ENCODE measurements around the gene CEP350. TPM values are rescaled to one million over a fixed set of nuclear protein-coding genes. Genes with fewer than 3 reads are reported as not detected.

The CEP350 gene
- polyA plus RNA-seq, 2 of the 4 experiments (the other 2 are of a cell fraction) = 6.4 to 22.6 TPM

DNA sequence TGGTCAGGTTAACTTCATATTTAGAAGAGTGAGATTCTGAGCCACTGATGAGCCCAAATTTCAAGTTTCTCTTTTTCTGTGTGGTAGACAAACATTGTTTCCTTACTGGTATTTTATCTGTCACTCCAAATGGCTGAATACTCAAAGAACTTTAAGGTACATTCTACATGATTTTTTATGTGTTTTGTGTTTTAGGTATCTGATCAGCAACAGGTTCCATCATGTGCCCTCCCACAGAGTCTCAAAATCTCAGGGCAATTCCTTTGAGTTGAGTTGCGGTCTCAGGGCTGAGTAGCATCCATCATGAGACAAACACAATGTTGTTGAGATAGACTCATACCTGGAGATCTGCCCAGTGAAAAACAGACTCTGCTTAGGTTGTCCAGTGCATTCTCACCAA is 14.7 kb upstream of the CEP350 start:
- FAIRE-seq (no peak), DNase-seq (ENCODE audit: low read depth in 1 of 2, low spot score in 1 of 2) (no peak), ATAC-seq (no peak)
- Histone ChIP-seq H3K27ac (no peak overlapping the region), H3K4me3 (no peak overlapping the region), H3K9me3 (no peaks in the 10 kb centered on the region), H3K4me1 (peaks cover 11% of the 10 kb centered on the region; the same call in 2 of the 3 replicates), H3K4me2 (no peak overlapping the region)
- POLR2A ChIA-PET = no interaction called here
- CTCF ChIA-PET = interaction anchor here (1.7 to 2.0 kb wide), 2 partner anchors 13 to 18 kb away, joined by 5 to 9 read pairs; no protein-coding TSS in a partner anchor
- no peak for TF ChIP-seq FOXS1 (CRISPR knock-in tag; IDR thresholded peaks at IDR 0.05)
- TF ChIP-seq ZC3H11A (IDR thresholded peaks at IDR 0.05) = no peak
- TF ChIP-seq POLR2A (IDR thresholded peaks at IDR 0.05; ENCODE audit: low read length) = no peak
- TF ChIP-seq CBX8 (IDR thresholded peaks at IDR 0.05) = no peak
- no peak for TF ChIP-seq NFE2L2 (conservative IDR thresholded peaks at IDR 0.05; ENCODE audit: low read length)
- no peak for TF ChIP-seq KDM5A (IDR thresholded peaks at IDR 0.05)
- TF ChIP-seq, protein P1, sequence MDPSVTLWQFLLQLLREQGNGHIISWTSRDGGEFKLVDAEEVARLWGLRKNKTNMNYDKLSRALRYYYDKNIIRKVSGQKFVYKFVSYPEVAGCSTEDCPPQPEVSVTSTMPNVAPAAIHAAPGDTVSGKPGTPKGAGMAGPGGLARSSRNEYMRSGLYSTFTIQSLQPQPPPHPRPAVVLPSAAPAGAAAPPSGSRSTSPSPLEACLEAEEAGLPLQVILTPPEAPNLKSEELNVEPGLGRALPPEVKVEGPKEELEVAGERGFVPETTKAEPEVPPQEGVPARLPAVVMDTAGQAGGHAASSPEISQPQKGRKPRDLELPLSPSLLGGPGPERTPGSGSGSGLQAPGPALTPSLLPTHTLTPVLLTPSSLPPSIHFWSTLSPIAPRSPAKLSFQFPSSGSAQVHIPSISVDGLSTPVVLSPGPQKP (IDR thresholded peaks at IDR 0.05; ENCODE audit: low read depth, low read length) = no peak
- TF ChIP-seq FOSL2 (IDR thresholded peaks at IDR 0.05) = no peak
- no peak for TF ChIP-seq FOSL2 (CRISPR knock-in tag; IDR thresholded peaks at IDR 0.05)
- no peak for TF ChIP-seq SMC3 (IDR thresholded peaks at IDR 0.05)
- TF ChIP-seq GATA3 (IDR thresholded peaks at IDR 0.05; ENCODE audit: borderline replicate concordance) = no peak
- TF ChIP-seq, protein P2, sequence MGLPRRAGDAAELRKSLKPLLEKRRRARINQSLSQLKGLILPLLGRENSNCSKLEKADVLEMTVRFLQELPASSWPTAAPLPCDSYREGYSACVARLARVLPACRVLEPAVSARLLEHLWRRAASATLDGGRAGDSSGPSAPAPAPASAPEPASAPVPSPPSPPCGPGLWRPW (IDR thresholded peaks at IDR 0.05) = no peak
- TF ChIP-seq RARB (CRISPR knock-in tag; IDR thresholded peaks at IDR 0.05) = no peak
- TF ChIP-seq HOXB13 (CRISPR knock-in tag; IDR thresholded peaks at IDR 0.05; ENCODE audit: low read depth) = no peak
- TF ChIP-seq RFX5 (IDR thresholded peaks at IDR 0.05) = no peak
- TF ChIP-seq SREBF2 (IDR thresholded peaks at IDR 0.05) = no peak
- WGBS (ENCODE audit: missing lambda C conversion rate) = 100% methylated on average over 1 of the region's 1 CpG

DNA sequence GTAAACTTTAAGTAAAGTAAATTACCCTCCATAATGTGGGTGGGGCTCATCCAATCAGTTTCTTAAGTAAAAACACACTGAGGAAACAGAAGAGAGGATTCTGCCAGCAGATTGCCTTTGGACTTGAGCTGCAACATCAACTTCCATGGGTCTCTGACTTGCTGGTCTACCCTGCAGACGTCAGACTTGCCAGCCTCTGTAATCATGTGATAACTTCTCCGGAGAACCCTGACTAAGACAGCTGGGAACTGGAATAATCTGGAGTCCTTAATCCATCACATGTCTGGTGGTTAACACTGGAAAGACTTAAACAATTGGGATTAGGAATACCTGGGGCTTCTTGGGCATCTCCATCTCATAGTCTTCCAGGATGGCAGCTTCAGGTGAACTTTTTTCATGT is 13.2 kb upstream of the CEP350 start:
- WGBS (ENCODE audit: missing lambda C conversion rate) = 26% methylated on average over 2 of the region's 2 CpGs
- no peak overlapping the region for H3K27ac ChIP-seq

More for the DNA sequence above, 13.2 kb upstream of the CEP350 start:
- TF ChIP-seq REST (IDR thresholded peaks at IDR 0.05) (no peak), ZC3H11A (IDR thresholded peaks at IDR 0.05) (no peak), TP53 (CRISPR knock-in tag; IDR thresholded peaks at IDR 0.05) (no peak)
- TF ChIP-seq, protein P3, sequence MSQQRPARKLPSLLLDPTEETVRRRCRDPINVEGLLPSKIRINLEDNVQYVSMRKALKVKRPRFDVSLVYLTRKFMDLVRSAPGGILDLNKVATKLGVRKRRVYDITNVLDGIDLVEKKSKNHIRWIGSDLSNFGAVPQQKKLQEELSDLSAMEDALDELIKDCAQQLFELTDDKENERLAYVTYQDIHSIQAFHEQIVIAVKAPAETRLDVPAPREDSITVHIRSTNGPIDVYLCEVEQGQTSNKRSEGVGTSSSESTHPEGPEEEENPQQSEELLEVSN (IDR thresholded peaks at IDR 0.05; ENCODE audit: borderline replicate concordance, low read depth) = no peak
- TF ChIP-seq, protein P4, sequence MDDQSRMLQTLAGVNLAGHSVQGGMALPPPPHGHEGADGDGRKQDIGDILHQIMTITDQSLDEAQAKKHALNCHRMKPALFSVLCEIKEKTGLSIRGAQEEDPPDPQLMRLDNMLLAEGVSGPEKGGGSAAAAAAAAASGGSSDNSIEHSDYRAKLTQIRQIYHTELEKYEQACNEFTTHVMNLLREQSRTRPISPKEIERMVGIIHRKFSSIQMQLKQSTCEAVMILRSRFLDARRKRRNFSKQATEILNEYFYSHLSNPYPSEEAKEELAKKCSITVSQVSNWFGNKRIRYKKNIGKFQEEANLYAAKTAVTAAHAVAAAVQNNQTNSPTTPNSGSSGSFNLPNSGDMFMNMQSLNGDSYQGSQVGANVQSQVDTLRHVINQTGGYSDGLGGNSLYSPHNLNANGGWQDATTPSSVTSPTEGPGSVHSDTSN (IDR thresholded peaks at IDR 0.05) = no peak
- Histone ChIP-seq H3K4me1 (peaks cover 11% of the 10 kb centered on the region; the same call in 2 of the 3 replicates), H3K4me3 (no peak overlapping the region), H3K4me2 (no peak overlapping the region), H3K9me3 (no peaks in the 10 kb centered on the region)
- FAIRE-seq = no peak
- no peak for ATAC-seq
- ChIA-PET POLR2A (no interaction called here), CTCF (interaction anchor here (0.6 to 2.0 kb wide), 4 partner anchors 12 to 23 kb away, joined by 3 to 9 read pairs (median 4); no protein-coding TSS in a partner anchor)
- DNase-seq (ENCODE audit: low read depth in 1 of 2, low spot score in 1 of 2) = no peak

All from A549 (cell line).